D721Med (cell line): ENCODE data around the gene KRCC1.

Source experiments
- DNase-seq: peaks from one replicate; pipeline ENCODE4 v3.0.0; 2011; ENCODE audit warnings: low spot score; ENCODE audit not compliant: insufficient read length
- FAIRE-seq: peaks from 2 replicates; lab custom pipeline; 2011; peaks lifted over from hg19 to GRCh38; lab: Jason Lieb, UNC
- TF ChIP-seq, protein P1 (sequence below): IDR thresholded peaks from 2 replicates; pipeline ENCODE4 v1.5.1; 2012; ENCODE audit warnings: mild to moderate bottlenecking, control low read depth; ENCODE audit not compliant: insufficient read depth; ENCODE audit errors: missing control alignments

KRCC1 gene

GRCh38 chr2:88055371-88056128 is at the start of gene KRCC1:
Gene KRCC1 (minus strand): TSS chr2:88055783. CDS start chr2:88028563, 27,220 bp downstream.
- TF ChIP-seq, protein P1, sequence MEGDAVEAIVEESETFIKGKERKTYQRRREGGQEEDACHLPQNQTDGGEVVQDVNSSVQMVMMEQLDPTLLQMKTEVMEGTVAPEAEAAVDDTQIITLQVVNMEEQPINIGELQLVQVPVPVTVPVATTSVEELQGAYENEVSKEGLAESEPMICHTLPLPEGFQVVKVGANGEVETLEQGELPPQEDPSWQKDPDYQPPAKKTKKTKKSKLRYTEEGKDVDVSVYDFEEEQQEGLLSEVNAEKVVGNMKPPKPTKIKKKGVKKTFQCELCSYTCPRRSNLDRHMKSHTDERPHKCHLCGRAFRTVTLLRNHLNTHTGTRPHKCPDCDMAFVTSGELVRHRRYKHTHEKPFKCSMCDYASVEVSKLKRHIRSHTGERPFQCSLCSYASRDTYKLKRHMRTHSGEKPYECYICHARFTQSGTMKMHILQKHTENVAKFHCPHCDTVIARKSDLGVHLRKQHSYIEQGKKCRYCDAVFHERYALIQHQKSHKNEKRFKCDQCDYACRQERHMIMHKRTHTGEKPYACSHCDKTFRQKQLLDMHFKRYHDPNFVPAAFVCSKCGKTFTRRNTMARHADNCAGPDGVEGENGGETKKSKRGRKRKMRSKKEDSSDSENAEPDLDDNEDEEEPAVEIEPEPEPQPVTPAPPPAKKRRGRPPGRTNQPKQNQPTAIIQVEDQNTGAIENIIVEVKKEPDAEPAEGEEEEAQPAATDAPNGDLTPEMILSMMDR = no peak
- DNase-seq (peak; percentile 86), FAIRE-seq (no peak)

DNA sequence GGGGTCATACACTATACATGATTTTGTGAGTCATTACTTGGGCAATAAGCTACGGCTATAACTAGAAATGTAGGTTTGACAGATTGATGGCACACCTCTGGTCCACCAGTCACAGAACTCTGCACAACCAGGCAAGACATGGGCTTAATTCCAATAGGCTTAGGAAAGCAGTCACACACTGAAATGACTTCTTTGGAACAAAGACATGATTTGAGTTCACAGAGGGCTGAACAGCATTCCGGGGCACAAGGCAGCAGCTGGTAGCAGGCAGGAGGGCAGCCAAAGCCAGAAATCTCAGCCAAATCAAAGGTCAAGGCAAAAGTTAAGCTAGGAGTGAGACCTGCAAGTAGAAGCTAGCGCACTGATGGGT is 44.9 kb upstream of the KRCC1 start:
- FAIRE-seq = no peak

DNA sequence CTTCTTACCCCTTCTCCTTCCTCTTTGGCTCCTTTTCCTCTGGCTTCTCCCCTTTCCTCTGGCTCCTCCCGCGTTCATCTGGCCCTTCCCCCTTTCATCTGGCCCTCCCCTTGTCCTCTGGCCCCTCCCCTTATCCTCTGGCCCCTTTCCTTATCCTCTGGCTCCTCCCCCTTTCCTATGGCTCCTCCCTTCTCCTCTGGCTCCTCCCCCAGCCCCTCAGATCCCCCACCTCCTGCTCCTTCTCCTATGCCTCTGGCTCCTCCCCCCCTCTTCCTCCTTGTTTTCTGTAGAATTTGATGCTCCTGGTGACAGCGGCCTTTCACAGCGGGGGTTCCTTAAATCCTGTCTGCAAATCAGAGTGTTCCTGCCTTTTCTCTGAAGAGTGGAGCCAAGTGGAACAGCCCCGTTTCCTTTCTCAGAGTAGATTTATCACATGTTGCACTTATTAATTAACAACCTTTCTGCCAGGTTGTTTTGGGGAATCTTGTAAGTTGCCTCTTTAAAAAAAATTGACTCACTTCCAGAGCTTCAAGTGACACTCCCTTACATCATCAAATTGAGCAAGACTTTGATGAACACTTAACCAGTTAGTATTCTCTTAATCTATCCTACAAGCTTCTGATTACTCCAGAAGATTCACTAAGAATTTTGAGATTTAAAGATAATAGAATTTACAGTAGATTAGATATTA is 44.4 kb upstream of the KRCC1 start:
- no peak for FAIRE-seq
- DNase-seq = no peak
- TF ChIP-seq, protein P1 = no peak

More for the DNA sequence above, 44.9 kb upstream of the KRCC1 start:
- no peak for DNase-seq
- TF ChIP-seq, protein P1 = no peak

DNA sequence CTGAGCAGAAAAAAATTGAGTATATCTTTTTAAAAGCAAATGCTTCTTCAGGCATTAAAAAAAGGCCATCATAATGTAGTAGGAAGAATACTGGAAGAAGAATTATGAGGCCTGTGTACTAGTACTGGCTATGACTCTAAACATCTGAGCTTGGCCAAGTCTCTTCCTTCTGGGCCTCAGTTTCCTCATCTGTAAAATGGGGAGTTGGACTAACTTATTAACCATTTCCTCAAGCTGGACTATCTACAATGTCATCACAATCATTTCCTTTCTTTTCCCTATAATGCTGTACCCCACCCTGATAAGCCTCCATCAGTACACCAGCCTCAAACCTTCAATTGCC is 42.9 kb upstream of the KRCC1 start:
- TF ChIP-seq, protein P1 = no peak
- DNase-seq (no peak), FAIRE-seq (no peak)

DNA sequence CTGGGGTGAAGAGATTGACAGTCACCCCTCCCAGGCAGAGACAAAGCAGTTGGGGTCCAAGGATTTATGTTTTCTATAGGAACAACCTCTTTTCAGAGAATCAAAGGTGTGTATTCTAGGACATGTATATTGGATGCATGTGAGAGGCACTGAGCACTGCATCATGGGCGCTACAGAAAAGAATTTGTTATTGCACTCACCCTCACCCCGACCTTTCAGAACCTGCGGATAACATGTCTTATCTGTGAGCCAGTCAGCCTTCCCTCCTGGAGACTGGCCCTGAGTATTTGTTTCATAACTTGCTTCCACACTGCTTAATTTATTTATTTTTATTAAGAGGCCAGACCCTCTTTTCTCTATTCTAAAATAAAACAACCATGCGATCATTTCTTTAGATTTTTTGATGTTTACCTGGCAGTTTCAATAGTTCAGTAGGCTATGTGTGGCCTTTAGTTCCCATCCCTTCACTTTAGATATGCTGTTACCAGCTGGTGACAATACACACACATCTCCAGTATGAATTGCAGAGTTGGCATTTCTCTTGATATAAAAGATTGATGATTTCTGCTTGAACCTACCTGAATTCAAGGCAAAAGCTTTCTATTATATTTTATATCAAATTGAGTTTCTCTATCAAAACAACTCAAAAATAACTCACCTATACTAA is 42.4 kb upstream of the KRCC1 start:
- FAIRE-seq = no peak
- no peak for DNase-seq
- TF ChIP-seq, protein P1 = no peak

DNA sequence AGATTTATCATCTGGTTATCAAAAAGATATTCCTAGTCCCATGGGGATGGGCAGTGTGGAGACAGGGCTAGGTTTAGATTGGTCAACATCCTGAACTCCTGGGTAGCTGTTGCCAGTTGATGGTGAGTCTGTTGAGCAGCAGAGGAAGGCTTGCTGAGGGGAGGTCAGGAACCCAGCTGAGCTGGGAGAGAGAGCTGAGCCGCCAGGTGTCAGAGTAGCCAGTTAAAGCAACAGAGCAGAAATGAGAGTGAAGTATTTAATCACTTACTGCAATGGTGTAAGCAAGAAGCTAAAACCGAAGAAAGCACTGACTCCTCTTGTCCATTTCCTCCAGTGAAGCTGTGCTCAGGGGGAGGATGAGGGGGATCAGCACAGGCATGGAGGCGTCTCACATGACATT is 41.6 kb upstream of the KRCC1 start:
- TF ChIP-seq, protein P1 = no peak
- no peak for DNase-seq
- no peak for FAIRE-seq
